DOHH2 (cell line): ENCODE data around the gene EIF2B1.

Experiments
- H3F3A ChIP-seq: fragments of 200-600 bp; sonication (generic), shearing (Covaris generic); 2 replicates; pipeline ENCODE4 v1.6.0; 2016; ENCODE audit warnings: antibody characterized with exemption, mild to moderate bottlenecking; ENCODE audit not compliant: control insufficient read depth, insufficient read depth
- H3K27ac ChIP-seq: fragments of 200-600 bp; sonication (generic); 2 replicates; pipeline ENCODE4 v1.5.1; 2014; ENCODE audit warnings: low read depth, mild to moderate bottlenecking, low read length, moderate library complexity
- H3K27me3 ChIP-seq: fragments of 200-600 bp; sonication (generic); 2 replicates; pipeline ENCODE4 v1.6.1; 2014; ENCODE audit warnings: mild to moderate bottlenecking, low read length, mixed read lengths; ENCODE audit not compliant: control insufficient read depth
- H3K36me3 ChIP-seq: fragments of 200-600 bp; sonication (generic); 2 replicates; pipeline ENCODE4 v1.6.1; 2014; ENCODE audit warnings: mild to moderate bottlenecking, low read length, moderate library complexity, mixed read lengths; ENCODE audit not compliant: control insufficient read depth
- H3K4me1 ChIP-seq: fragments of 200-600 bp; sonication (generic); 2 replicates; pipeline ENCODE4 v1.6.1; 2014; ENCODE audit warnings: mild to moderate bottlenecking, low read length, mixed read lengths; ENCODE audit not compliant: control insufficient read depth
- H3K4me2 ChIP-seq: fragments of 200-600 bp; sonication (generic); 2 replicates; pipeline ENCODE4 v1.6.0; 2014; ENCODE audit warnings: mild to moderate bottlenecking, low read length, moderate library complexity
- H3K4me3 ChIP-seq: fragments of 200-600 bp; sonication (generic); 2 replicates; pipeline ENCODE4 v1.5.1; 2014; ENCODE audit warnings: mild to moderate bottlenecking, low read length, mixed read lengths
- H3K79me2 ChIP-seq: fragments of 200-600 bp; sonication (generic); 2 replicates; pipeline ENCODE4 v1.6.1; 2014; ENCODE audit warnings: mild to moderate bottlenecking, low read length, mixed read lengths; ENCODE audit not compliant: control insufficient read depth
- H3K9me2 ChIP-seq: fragments of 200-600 bp; sonication (generic); replicated peaks from 2 replicates; pipeline ENCODE4 v1.6.1; 2014; ENCODE audit warnings: mild to moderate bottlenecking, low read length, mixed read lengths; ENCODE audit not compliant: control insufficient read depth
- H3K9me3 ChIP-seq: fragments of 200-600 bp; sonication (generic); 2 replicates; pipeline ENCODE4 v1.6.1; 2014; ENCODE audit warnings: antibody characterized with exemption, low read length, mixed read lengths; ENCODE audit not compliant: control insufficient read depth, insufficient read depth
- H4K20me1 ChIP-seq: fragments of 200-600 bp; sonication (generic); 2 replicates; pipeline ENCODE4 v1.6.0; 2014; ENCODE audit warnings: low read depth, mild to moderate bottlenecking, antibody characterized with exemption, low read length, moderate library complexity; ENCODE audit not compliant: control insufficient read depth, insufficient read depth
- CTCF ChIP-seq: fragments of 200-600 bp; sonication (generic); IDR thresholded peaks from one replicate; pipeline ENCODE4 v1.5.1; 2014; ENCODE audit warnings: antibody characterized with exemption, mild to moderate bottlenecking, low read depth, low read length; ENCODE audit not compliant: poor library complexity, severe bottlenecking
- EZH2phosphoT487 ChIP-seq: fragments of 200-600 bp; sonication (generic); IDR thresholded peaks from 2 replicates; pipeline ENCODE4 v1.6.1; 2017; ENCODE audit warnings: borderline replicate concordance, mild to moderate bottlenecking, antibody characterized with exemption, low read length, moderate library complexity, mixed read lengths

Gene EIF2B1

GRCh38 chr12:123617144-123617543, 16.3 kb downstream of the EIF2B1 start:
- H3K9me2 ChIP-seq, result no peaks in the 10 kb centered on the region
- peaks cover 7% of the 10 kb centered on the region for H3K79me2 ChIP-seq
- H3K9me3 ChIP-seq, result no peaks in the 10 kb centered on the region
- H4K20me1 ChIP-seq, result peaks cover 5% of the 10 kb centered on the region; the same call in 1 of the 2 replicates
- H3K27ac ChIP-seq, result no peak overlapping the region
- H3K27me3 ChIP-seq, result no peaks in the 10 kb centered on the region
- no peak for TF ChIP-seq EZH2phosphoT487
- no peak for TF ChIP-seq CTCF
- H3K4me2 ChIP-seq, result no peak overlapping the region
- peaks cover 95% of the 10 kb centered on the region for H3K36me3 ChIP-seq
- peaks cover 48% of the 10 kb centered on the region for H3F3A ChIP-seq
- H3K4me3 ChIP-seq, result no peak overlapping the region
- H3K4me1 ChIP-seq, result no peaks in the 10 kb centered on the region

GRCh38 chr12:123614531-123614930, 19.0 kb downstream of the EIF2B1 start:
- peaks cover 93% of the 10 kb centered on the region for H3K36me3 ChIP-seq
- H3K4me3 ChIP-seq, result no peak overlapping the region
- no peaks in the 10 kb centered on the region for H3K9me3 ChIP-seq
- no peak for TF ChIP-seq CTCF
- TF ChIP-seq EZH2phosphoT487, result no peak
- peaks cover 24% of the 10 kb centered on the region for H3K79me2 ChIP-seq
- H3F3A ChIP-seq, result peaks cover 29% of the 10 kb centered on the region
- H3K9me2 ChIP-seq, result no peaks in the 10 kb centered on the region
- no peaks in the 10 kb centered on the region for H3K27me3 ChIP-seq
- H3K27ac ChIP-seq, result no peak overlapping the region
- H3K4me2 ChIP-seq, result no peak overlapping the region
- no peaks in the 10 kb centered on the region for H3K4me1 ChIP-seq
- H4K20me1 ChIP-seq, result 0 out of 2 replicates have a peak, but pooled peaks cover 3% of the 10 kb centered on the region

DNA sequence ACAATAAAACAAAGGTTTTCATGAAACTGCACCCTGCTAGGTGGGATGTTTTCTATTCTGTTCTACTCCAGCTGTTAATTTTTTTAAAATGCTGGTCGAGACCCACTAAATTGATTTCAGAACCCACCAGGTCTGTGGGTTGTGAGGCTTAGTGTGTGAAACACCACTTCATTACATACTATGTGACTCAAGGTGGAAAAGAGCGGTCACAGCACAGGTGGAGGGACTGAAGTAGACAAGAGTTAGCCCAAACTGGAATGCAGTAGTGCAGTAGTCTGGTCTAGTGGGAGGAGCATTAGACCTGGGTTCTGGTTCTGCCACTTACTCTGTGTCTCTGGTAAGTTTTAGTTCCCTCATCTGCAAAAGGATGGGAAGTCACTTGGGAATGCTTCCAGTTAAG, 19.4 kb downstream of the EIF2B1 start:
- TF ChIP-seq EZH2phosphoT487 (no peak), CTCF (no peak)
- H3F3A ChIP-seq, result peaks cover 26% of the 10 kb centered on the region; the same call in 1 of the 2 replicates
- H3K9me3 ChIP-seq, result no peaks in the 10 kb centered on the region
- no peaks in the 10 kb centered on the region for H3K27me3 ChIP-seq
- peaks cover 27% of the 10 kb centered on the region for H3K79me2 ChIP-seq
- peaks cover 93% of the 10 kb centered on the region for H3K36me3 ChIP-seq
- H3K27ac ChIP-seq, result no peak overlapping the region
- no peaks in the 10 kb centered on the region for H3K4me1 ChIP-seq
- H4K20me1 ChIP-seq, result 0 out of 2 replicates have a peak, but pooled peaks cover 3% of the 10 kb centered on the region
- H3K4me2 ChIP-seq, result no peak overlapping the region
- H3K4me3 ChIP-seq, result no peak overlapping the region
- no peaks in the 10 kb centered on the region for H3K9me2 ChIP-seq
